GM19463 (cell line): ENCODE results near the gene WAC.
"Not testable (repeated sequence)": the region's sequence is repeated elsewhere in the genome, so short reads cannot be mapped to it uniquely, and the experiment has no call there.

Source experiments
- ATAC-seq: cut with Tn5 transposase; IDR thresholded peaks from one replicate; pipeline ENCODE4 v1.9.1; 2021; ENCODE audit warnings: mild to moderate bottlenecking, moderate library complexity; ENCODE audit not compliant: unreplicated experiment

WAC gene

DNA sequence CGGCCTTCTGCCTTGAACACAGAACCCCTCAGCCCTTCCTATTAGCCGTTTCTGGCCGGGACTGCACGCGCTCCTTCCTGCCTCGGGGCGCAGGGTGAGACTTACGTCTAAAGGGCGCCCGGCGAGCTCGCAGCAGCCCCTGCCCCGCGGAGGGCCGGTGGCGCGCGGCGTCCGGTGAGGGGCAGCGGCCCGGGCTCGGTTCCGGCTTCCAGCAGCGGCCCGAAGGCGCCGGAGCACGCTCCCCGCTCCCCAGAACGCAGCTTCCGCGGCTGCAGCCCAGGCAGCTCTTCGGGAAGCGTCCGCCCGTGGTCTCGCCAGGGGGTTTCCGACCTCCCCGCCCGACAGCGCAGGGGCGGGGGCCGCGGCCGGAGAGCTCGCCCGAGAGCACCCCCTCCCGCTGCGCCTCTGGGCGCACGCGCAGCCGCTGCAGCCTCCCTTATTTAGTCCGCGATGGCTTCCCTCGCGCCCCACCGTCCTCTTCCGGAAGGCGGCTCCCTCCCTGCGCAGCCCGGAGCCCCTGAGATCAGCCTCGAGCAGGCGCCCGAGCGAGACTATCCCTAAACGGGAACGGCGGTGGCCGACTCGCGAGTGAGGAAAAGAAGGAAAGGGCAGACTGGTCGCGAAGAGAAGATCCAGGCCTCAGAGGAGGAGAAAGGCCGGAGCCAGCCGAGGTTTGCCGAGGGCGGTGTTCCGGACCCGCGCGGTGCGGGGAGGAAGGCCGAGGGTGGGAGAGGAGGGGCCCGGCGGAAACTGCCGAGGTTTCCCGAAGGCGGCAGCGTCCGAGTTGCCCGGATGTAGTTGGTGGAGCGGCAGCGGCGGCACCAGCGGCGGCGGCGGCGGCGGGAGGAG lies at the start of gene WAC:
Gene WAC (plus strand): TSS at position 782 of the 849 bp plus-strand sequence. CDS start 462 bp downstream, outside the sequence.
- ATAC-seq: peak; percentile 71

DNA sequence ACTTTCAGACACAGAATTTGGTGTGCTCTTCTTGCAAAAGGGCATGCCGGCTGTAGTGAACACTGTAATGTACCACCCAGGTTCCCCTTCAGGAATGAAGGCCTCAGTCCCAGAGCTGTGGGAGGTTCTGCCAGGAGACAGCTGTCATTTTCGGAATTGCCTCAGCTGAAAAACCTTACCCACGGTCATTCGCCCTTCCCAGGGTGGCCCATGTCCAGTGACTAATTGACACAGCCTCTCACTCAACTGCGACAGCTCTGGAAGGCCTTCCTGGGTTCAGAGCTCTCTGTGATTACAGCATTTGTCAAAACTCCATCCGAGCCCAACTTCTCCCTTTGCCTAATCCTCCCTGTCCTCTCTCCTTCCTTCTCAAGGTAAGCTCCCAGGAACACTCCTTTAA lies 43.7 kb upstream of the WAC start:
- no peak for ATAC-seq

- not testable (repeated sequence) for ATAC-seq
These were observed 42.6 kb upstream of the WAC start for GRCh38 chr10:28490256-28490865.

DNA sequence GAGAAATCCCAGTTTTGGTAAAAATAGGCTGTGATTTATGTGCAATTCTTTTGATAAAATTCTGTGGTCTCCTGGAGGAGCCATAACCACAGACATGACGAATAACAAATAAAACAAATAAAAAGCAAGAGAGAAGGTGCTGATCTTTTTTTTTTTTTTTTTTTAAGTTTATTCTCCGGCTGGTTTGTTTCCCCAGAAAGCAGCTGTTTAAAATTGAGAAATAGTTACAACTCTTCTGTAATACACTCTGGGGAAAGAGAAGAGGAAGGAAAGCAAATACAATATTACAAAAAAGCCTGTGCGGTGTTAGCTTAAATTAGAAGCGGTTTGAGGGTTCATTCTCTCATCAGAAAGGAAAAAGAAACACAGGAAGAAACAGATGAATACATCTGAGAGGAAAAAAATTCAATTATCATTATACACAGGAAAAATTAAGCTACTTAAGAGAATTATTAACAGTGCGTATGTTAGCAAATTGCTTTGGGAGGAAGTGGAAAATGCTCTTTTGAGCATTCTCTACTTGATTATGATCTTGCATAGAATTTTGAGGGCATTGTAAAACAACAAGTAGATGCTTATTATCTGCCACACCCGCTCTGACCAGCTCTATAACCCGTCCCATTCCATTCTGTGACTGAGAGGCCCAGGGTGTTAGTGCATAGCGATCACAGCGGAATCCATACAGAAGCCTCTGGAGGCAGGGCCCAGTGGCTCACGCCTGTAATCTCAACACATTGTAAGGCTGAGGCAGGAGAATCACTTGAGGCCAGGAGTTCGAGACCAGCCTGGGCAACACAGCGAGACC lies 40.6 kb upstream of the WAC start:
- ATAC-seq: no peak

- ATAC-seq: no peak
These were observed 38.5 kb upstream of the WAC start for GRCh38 chr10:28494420-28494819.

DNA sequence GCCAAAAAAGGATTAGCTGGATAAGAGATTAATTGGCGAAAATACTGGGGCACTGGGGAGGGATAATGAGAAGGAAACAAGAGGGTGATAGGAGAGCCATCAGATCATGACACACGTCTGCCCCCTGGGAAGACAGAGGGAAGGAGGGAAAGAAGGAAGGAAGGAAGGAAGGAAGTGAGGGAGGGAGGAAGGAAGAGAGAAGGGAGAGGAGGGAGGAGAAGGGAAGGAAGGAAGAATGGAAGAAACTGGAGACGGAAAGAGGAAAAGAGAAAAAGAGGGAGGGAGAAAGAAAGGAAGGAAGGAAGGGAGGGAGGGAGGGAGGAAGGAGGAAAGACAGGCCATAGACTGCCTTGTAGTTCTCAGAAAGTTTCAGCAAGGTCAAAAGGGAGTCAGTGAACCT lies 37.8 kb upstream of the WAC start:
- ATAC-seq: no peak

- no peak for ATAC-seq
These were observed 36.9 kb upstream of the WAC start for GRCh38 chr10:28496017-28496416.

DNA sequence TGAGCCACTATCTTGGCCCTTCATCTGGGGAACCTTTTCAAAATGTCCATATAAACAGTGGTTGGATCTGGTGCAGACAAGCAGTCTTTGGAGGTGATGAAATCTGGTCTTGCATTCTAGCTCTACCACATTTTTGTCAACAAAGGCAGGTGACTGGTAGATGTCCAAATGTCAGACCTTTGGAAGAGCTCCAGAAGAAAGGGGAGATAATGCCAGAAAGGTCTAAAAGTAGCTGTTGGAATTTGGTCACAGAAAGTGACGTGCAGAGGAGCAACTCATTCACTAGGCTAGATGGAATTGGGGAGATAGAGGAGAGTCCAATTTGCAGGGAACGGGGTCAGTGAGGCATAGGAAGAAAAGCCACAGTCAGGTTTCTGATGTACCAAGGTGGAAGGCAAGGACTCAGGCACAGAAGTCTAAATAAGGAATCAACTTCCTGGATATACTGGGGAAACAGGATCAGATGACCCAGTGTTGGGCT lies 36.4 kb upstream of the WAC start:
- no peak for ATAC-seq

DNA sequence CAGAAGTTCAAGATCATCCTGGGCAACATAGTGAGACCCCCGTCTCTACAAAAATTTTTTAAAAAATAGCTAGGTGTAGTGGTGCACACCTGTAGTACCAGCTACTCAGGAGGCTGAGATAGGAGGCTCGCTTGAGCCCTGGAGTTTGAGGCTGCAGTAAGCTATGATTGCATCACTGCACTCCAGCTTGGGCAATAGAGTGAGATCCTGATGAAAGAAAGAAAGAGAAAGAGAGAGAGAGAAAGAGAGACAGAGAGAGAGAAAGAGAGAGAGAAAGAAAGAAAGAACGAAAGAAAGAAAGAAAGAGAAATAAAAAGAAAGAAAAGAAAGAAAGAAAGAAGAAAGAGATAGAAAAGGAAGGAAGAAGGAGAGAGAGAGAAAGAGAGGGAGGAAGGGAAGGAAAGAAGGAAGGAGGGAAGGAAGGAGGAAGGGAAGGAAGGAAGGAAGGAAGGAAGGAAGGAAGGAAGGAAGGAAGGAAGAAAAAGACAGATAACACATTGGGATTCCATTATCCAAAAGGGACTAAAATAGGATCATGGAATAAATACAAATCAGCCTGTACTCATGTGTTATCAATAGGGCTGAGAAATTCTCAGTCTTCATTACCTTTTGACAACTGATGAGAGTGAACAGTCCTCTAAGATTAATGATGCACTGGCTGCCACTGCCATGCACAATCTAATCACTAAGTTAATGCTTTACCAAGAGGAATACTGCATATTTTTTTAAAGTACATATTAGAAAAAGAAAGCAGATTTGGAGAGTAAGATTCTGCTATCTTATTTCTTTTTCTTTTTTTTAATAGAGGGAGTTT lies 35.4 kb upstream of the WAC start:
- no peak for ATAC-seq

GRCh38 chr10:28500203-28500602 lies 32.7 kb upstream of the WAC start:
- not testable (repeated sequence) for ATAC-seq

DNA sequence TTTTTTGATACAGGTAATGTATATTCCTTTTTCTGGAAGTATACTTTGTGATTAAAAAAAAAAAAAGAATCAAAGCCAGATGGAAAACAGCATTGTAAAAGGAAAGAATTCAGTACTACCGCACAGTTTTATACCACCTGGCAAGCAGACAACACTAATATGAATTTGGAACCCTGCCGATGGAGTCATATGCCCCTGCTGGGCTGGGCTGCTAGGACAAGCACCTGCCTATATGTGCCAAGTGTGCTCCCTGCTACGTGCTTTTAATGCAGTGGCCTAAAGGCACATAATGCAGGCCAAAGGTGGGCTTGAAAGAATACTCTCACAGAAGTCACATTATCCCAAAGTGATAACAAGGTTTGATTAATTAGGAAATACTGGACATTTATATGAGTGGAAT lies 29.8 kb upstream of the WAC start:
- no peak for ATAC-seq

DNA sequence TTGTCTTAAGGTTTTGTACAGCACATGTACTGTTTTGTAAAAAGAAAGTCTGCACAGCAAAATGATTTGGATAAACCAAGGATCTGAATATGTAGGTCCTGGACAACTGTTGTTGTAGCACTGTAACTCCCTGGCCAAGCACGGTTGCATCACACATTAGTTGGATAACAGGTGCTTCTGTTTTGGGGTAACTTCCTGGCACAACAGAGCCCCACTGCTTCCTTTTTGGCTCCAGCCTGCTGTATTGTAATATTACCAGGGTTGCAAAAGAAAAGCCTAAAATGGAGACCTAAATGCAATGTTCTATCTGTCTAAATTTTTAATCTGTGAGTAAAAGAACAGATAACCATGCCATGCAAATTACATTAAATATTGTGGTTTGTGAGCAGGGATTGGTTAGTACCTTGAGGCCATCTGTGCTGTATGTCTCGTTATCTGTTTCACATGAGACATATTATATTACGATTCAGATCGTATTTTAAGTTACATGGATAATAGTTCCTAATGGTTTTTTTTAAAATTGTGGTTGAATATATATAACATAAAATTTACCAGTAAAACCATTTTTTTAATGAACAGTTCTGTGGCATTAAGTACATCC lies 27.5 kb upstream of the WAC start:
- ATAC-seq: no peak

- ATAC-seq: no peak
These were observed 24.5 kb upstream of the WAC start for GRCh38 chr10:28508304-28508925.

DNA sequence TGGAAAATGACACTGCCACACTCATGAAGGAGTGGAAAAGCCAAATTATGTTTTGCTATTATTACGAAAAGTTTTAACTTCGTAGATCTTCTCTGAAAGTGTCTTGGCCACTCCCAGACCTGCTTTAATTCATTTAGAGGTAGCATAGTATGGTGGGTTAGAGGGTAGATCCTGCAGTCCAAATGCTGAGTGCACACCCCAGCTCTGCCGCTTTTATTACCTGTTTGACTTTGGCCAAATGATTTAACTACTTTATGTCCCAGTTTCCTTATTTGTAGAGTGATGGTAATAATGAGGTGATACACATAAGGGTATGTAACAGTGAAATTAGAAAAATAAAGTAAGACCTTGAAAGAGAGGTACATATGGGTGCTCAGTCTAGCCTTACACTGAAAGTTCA lies 23.6 kb upstream of the WAC start:
- no peak for ATAC-seq

GRCh38 chr10:28514648-28515047 lies 18.3 kb upstream of the WAC start:
- no peak for ATAC-seq

GRCh38 chr10:28520346-28520745 lies 12.6 kb upstream of the WAC start:
- ATAC-seq: no peak

DNA sequence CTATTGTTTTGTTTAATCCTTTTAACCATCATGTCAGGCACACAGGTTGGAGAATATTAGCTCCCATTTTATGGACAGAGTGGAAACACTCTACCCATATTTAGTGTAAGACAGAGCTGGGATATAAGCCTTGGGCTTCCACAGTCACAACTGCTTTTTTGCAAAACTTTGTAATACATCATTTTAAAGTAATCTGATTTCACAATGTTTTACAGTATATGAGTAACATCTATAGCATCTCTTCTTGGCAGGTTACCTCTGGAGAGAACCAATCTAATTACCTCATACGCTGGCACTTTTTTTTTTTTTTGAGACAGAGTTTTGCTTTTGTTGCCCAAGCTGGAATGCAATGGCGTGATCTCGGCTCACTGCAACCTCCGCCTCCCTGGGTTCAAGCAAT lies 12.1 kb upstream of the WAC start:
- ATAC-seq: not testable (repeated sequence)

GRCh38 chr10:28521961-28522360 lies 11.0 kb upstream of the WAC start:
- not testable (repeated sequence) for ATAC-seq

- no peak for ATAC-seq
These were observed 9.1 kb upstream of the WAC start for GRCh38 chr10:28523725-28524252.
